ENCODE measurements around the gene CIC. TPM values are rescaled to one million over a fixed set of nuclear protein-coding genes. Genes with fewer than 3 reads are reported as not detected.

CIC gene
- total and polyA plus RNA-seq, 9 of the 15 experiments (the other 6 are each of a cell fraction or from before 2014, with no cell fraction given), result 0.07 to 44.7 (median 8.6) TPM

GRCh38 chr19:42323473-42323851 lies 54.4 kb downstream of the CIC start (continued):
- TF ChIP-seq ZNF57 (CRISPR knock-in tag; IDR thresholded peaks at IDR 0.05), result no peak
- no peak for TF ChIP-seq KLF13 (tag; IDR thresholded peaks at IDR 0.05; ENCODE audit: borderline replicate concordance, low read depth)
- no peak for TF ChIP-seq SMAD1 (IDR thresholded peaks at IDR 0.05; ENCODE audit: low read depth, low read length, partially characterized antibody)

- no TSS peak for BruUV-seq (replicated peaks)
- in situ Hi-C loops (cut with MboI) (loop anchor here (10.0 kb wide), 1 partner anchor 189 kb away; the partner anchor contains the start of gene POU2F2), intact Hi-C loops (cut with micrococcal nuclease) (loop anchor here (10.0 kb wide), 2 partner anchors 111 to 189 kb away; partner anchors contain the start of gene POU2F2)
- TF ChIP-seq HNRNPL (IDR thresholded peaks at IDR 0.05; ENCODE audit: low read depth, low read length) (0 out of 2 replicates have a peak, but pooled peaks have one; percentile 38), IFI16 (CRISPR knock-in tag; IDR thresholded peaks at IDR 0.05) (no peak), ZNF133 (CRISPR knock-in tag; IDR thresholded peaks at IDR 0.05) (no peak), CCNT2 (IDR thresholded peaks at IDR 0.05; ENCODE audit: borderline replicate concordance, extremely low read depth, insufficient read length, low read depth, low read length) (no peak), PHB (CRISPR knock-in tag; IDR thresholded peaks at IDR 0.05) (no peak), ATF7 (IDR thresholded peaks at IDR 0.05) (no peak), ZNF785 (CRISPR knock-in tag; IDR thresholded peaks at IDR 0.05) (no peak)
- TF ChIP-seq, protein P1, sequence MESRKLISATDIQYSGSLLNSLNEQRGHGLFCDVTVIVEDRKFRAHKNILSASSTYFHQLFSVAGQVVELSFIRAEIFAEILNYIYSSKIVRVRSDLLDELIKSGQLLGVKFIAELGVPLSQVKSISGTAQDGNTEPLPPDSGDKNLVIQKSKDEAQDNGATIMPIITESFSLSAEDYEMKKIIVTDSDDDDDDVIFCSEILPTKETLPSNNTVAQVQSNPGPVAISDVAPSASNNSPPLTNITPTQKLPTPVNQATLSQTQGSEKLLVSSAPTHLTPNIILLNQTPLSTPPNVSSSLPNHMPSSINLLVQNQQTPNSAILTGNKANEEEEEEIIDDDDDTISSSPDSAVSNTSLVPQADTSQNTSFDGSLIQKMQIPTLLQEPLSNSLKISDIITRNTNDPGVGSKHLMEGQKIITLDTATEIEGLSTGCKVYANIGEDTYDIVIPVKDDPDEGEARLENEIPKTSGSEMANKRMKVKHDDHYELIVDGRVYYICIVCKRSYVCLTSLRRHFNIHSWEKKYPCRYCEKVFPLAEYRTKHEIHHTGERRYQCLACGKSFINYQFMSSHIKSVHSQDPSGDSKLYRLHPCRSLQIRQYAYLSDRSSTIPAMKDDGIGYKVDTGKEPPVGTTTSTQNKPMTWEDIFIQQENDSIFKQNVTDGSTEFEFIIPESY (CRISPR knock-in tag; IDR thresholded peaks at IDR 0.05), result peak; percentile 66; the same call in 1 of the 2 replicates
- Histone ChIP-seq H3K27ac (ENCODE audit: extremely low read depth, low read depth, low read length) (no peak overlapping the region), H3K79me2 (ENCODE audit: control insufficient read depth, insufficient read depth, low read length) (peaks cover 20% of the 10 kb centered on the region), H3K4me1 (replicated peaks in 1 of 2; ENCODE audit: control insufficient read depth in 2 of 2, insufficient read depth in 2 of 2, low read length in 2 of 2) (peaks cover 8 to 27% of the 10 kb centered on the region in 2 experiments; a peak in 4 of 5 replicates), H3K9me3 (replicated peaks; ENCODE audit: control insufficient read depth, insufficient read depth, low read depth, low read length) (no peaks in the 10 kb centered on the region), H3K27me3 (ENCODE audit: control insufficient read depth in 2 of 2, insufficient read depth in 2 of 2, low read length in 2 of 2) (peaks cover 0 to 2% of the 10 kb centered on the region in 2 experiments; a peak in 1 of 5 replicates), H3K4me2 (ENCODE audit: insufficient read depth, low read length) (no peak overlapping the region), H2AFZ (ENCODE audit: low read depth, low read length) (no peak overlapping the region), H3K4me3 (no peak overlapping the region), H3K9me1 (ENCODE audit: control insufficient read depth, insufficient read depth, low read length) (no peaks in the 10 kb centered on the region), H3K9ac (ENCODE audit: insufficient read depth in 1 of 2, low read depth in 2 of 2, low read length in 2 of 2) (no peak overlapping the region), H4K20me1 (replicated peaks; ENCODE audit: control insufficient read depth, insufficient read depth, low read length) (no peaks in the 10 kb centered on the region; the same call in 1 of the 2 replicates), H3K36me3 (ENCODE audit: control insufficient read depth, insufficient read depth, low read length) (no peaks in the 10 kb centered on the region)
- ATAC-seq (no peak), DNase-seq (ENCODE audit: extremely low read depth in 1 of 4, low spot score in 3 of 4) (no peak), FAIRE-seq (no peak)
- CTCF ChIA-PET (ENCODE audit: low intra/inter-chr PET ratio), result interaction anchor here (0.7 to 1.6 kb wide), 4 partner anchors 11 to 215 kb away, joined by 3 to 8 read pairs (median 4); partner anchors contain the start of gene TMEM145
- POLR2A ChIA-PET, result no interaction called here
- 83% methylated on average over 24 of the region's 92 CpGs for WGBS (ENCODE audit: insufficient coverage, low coverage, missing lambda C conversion rate)
Observed at GRCh38 chr19:42323852-42324654, 55.0 kb downstream of the CIC start.
